ENCODE data around the gene WDR64.

WDR64 gene

GRCh38 chr1:241652012-241652411, at the start of gene WDR64:
Gene WDR64 (plus strand): TSS chr1:241652281. CDS start chr1:241652485, 204 bp downstream.
- no peak for DNase-seq

DNA sequence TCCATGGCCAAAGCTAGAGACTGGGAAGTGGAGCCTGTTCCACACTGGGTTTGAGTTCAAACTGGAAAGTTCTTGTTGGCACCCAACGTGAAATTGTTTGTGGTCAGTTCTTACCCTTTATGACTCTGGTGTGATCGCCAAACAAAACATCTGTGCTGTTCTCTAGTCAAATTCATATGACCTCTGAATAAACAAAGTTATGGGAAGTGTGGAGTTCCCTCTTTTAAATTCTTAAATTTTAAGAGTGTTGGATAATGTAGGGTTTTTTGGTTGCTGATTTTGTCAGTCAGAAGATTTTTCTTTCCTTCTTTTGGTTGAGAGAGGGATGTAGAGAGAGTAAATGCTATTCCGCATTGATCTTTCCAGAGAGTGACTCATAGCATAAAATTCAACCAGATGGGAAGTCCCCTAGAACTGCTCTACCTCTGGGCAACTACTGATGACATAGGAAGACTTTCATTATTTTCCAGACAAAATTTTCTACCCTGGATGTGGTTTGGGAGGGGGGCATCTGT, 48.3 kb upstream of the WDR64 start:
- no peak for DNase-seq

- DNase-seq = no peak
These were observed 46.8 kb upstream of the WDR64 start for GRCh38 chr1:241605146-241605805.

DNA sequence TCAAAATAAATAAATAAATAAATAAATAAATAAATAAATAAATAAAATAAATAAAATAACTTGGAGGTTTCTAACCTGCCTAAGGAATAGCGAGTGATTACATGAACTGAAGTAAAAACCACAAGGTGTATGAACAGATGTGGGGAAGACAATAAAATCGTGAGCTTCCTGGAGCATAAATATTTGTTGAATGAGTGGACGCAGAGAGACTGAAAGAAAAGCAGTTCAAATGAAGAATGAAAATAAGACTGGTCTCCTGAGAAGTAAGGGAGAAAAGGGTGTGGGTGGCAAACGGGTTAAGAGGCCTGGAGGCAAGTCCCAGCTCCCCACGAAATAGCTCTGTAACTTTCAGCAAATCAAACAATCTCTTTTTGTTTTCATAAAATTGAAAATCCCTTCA, 45.5 kb upstream of the WDR64 start:
- DNase-seq = no peak

DNA sequence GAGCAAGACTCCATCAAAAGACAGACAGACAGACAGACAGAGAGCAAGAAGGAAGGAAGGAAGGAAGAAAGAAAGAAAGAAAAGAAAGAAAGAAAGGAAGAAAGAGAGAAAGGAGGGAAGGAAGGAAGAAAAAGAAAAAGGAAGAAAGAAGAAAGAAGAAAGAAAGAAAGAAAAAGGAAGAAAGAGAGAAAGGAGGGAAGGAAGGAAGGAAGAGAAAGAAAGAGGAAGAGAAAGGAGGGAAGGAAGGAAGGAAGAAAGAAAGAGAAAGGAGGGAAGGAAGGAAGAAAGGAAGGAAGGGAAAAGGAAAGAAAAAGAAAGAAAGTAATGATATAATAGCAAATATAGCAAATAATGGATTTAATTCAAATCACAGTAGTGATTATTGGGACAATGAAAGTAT, 44.6 kb upstream of the WDR64 start:
- no peak for DNase-seq

- DNase-seq = no peak
These were observed 43.6 kb upstream of the WDR64 start for GRCh38 chr1:241608379-241609033.

- DNase-seq = no peak
These were observed 41.8 kb upstream of the WDR64 start for GRCh38 chr1:241610056-241610815.

DNA sequence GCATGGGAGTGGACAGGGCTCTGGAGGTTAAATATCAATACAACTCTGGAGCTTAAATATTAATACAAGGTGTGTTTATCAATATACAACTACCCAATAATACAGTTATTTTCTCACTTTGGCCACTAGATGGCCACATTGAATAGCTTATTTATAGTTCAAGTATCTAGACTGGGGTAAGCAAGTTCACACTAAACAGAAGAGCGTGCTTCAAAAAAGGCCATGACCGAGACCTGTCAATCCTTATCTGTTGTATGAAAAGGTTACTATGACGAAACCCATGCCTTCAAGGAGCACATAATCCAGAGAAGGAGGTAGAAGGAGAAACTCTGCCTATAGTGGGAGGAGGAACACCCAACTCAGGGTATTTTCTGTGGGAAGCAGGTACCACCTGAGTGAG, 41.0 kb upstream of the WDR64 start:
- peak in 1 of 2 experiments; percentile 22 for DNase-seq

- no peak for DNase-seq
These were observed 40.3 kb upstream of the WDR64 start for GRCh38 chr1:241611736-241612135.

DNA sequence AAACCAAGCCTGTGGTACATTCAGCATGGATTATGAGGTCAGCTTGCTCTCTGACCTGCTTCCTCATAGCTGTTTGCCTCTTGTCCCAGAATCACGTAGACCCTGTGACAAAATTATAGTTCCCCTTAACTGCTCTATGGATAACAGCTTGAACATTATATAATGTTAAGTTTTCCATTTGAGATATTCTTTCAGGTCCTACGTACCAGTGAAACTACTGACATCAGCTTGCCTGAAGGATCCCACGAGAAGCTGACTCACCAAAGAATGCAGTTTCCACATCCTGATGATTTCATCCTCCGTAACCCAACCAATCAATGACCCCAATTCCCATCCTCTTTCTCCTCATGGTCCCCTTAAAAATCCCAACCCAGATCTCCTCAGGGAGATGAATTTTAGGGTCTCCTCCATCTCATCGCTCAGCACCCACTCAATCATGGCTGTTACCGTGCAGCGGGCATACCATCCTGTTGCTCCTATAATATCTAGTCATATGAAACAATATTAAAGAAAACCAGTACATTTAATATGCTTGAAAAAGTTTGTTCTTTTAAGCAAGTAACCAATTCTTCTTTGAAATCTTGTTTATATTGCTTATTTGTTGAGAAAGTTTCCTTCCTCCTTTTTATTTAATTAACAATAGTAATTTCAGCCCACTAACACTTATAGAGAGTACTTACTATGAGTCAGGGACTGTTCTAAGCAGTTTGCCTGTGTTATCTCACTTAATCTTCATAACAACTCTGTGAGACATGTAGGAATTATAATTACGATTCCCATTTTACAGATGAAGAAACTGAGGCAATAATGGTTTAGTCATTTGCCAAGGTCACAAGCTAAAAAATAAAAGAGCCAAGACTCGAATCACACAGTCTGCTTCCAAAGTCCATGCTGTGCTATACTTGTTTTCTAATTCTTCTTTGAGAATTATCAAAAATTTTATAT, 39.3 kb upstream of the WDR64 start:
- DNase-seq = no peak

- no peak for DNase-seq
These were observed 37.9 kb upstream of the WDR64 start for GRCh38 chr1:241614144-241614543.

DNA sequence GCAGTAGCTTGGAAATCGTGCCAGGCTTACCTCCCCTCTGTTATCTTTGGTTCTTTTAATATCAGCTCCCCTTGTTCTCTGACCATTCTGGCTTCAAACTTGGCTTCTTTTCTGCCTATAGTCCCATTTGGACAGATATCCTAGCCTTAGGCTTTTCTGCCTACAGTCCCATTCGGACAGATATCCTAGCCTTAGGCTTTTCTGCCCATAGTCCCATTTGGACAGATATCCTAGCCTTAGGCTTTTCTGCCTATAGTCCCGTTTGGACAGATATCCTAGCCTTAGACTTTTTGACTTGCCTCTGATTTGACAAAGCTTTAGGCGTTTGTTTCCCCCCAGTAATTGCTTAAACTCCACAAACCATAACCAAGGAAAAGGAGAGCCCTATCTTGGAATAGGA, 37.5 kb upstream of the WDR64 start:
- no peak for DNase-seq

- no peak for DNase-seq
These were observed 36.8 kb upstream of the WDR64 start for GRCh38 chr1:241615043-241615974.

- no peak for DNase-seq
These were observed 34.7 kb upstream of the WDR64 start for GRCh38 chr1:241617426-241617825.

DNA sequence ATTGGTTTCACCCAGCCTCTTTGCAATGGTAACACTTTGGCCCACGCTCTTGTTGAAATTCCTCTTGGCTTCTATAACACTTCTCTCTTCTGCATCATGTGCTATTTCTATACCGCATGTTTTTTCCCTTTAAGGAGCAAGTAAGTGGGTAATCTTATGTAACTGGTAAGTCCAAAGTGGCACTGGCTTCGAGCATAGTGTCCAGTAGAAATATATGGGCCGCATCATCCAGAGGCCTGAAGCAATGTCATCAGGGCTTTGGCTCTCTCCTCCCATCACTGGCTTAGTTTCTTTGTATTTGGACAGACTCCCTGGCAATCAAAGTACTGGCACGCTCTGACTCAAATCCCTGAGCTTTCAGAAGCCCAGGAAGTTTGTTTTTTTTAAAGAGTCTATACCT, 29.4 kb upstream of the WDR64 start:
- DNase-seq = no peak

DNA sequence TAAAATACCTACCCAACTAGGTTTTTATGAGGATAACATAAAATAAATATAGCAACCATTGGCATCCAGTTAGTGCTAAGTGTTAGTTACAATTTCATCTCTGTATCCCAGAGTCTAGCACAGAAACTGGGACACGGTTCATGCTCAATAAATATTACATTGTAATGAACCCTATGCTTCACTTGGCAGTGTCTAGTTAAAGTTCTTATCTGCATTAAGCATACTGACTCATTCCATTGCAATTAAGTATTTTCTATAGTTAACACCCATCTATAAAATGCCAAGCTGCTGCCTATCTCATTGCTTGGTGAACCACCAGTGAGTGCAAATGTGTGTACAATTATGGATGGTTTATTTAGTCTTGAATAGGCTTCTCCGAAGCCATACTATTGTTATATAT, 27.1 kb upstream of the WDR64 start:
- no peak for DNase-seq

GRCh38 chr1:241627453-241628259, 24.4 kb upstream of the WDR64 start:
- no peak for DNase-seq

GRCh38 chr1:241630005-241630404, 22.1 kb upstream of the WDR64 start:
- DNase-seq = no peak

GRCh38 chr1:241630476-241630875, 21.6 kb upstream of the WDR64 start:
- no peak for DNase-seq

DNA sequence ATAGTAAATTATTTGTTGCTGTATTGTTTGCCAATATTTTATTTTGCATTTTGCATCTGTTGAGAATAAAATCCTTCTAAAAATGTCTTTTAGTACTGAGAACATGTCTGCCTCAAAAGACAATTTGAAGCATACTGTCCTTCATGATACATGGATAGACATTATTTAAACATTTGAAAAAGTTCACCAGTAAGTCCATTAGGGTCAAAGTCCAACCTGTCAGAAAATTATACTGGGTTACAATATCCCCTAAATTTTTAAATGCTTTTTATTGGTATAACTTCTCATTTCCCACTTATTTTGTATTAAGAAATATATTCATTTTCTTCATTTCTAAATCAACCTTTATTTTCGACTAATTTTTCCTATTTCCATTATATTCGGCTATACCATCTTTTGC, 21.2 kb upstream of the WDR64 start:
- no peak for DNase-seq

DNA sequence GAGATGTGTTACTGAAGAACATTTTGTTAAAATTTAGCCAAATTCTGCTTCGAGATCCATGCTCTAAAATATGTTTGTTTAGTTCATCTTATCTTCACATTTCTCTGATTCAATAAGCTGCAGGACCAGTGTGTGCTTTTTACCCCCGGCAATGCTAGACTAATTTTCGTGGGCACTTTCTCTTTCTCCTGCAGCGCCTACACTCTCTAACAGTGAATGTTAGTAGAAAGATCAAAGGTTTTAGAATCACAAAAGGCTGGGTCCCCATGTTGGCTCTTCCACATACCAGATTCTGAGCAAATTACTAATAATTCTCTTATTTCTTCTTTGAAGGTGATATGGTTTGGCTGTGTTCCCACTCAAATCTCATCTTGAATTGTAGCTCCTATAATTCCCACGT, 20.4 kb upstream of the WDR64 start:
- DNase-seq = no peak

Data from cerebellar nuclear complex (tissue), 1 donor.